A549 (cell line): ENCODE results near the gene FBXO48. TPM values are rescaled to one million over a fixed set of nuclear protein-coding genes. Genes with fewer than 3 reads are reported as not detected.

Experiments
- ATAC-seq, 2 experiments: fragments of 200-7000 bp in 1 of 2; fragments of >200 bp in 1 of 2; cut with Nextera tagmentation in 1 of 2; cut with Tn5 transposase in 1 of 2; 3 replicates each; pipeline versions ENCODE4 v1.8.0 to v1.9.1; 2018 to 2020; ENCODE audit warnings: mild to moderate bottlenecking in 1 of 2, moderate library complexity in 1 of 2
- CTCF ChIA-PET: fragments of 300-600 bp; sonication (Branson Sonifier 250); formaldehyde crosslinking; extraction: SDS; loops from one replicate; lab custom pipeline; 2021; ENCODE audit warnings: antibody characterized with exemption, inconsistent platforms; lab: Yijun Ruan, JAX
- POLR2A ChIA-PET: fragments of 350-600 bp; formaldehyde crosslinking; extraction: SDS; loops from one replicate; lab custom pipeline; 2021; ENCODE audit warnings: antibody characterized with exemption, inconsistent platforms; lab: Yijun Ruan, JAX
- DNase-seq, 2 experiments: peaks; one replicate each; pipeline versions ENCODE4 v3.0.0 to v3.0.0-alpha.2; 2011 to 2016; ENCODE audit warnings: low read depth in 1 of 2, low spot score in 1 of 2
- FAIRE-seq: peaks from 2 replicates; lab custom pipeline; 2011; peaks lifted over from hg19 to GRCh38; lab: Jason Lieb, UNC
- H3K27ac ChIP-seq, 2 experiments: fragments of >200 bp; sonication (Bioruptor Twin); formaldehyde crosslinking; 3 replicates each; pipeline ENCODE4 v1.5.1; 2016 to 2017
- H3K4me1 ChIP-seq: fragments of >200 bp; sonication (Bioruptor Twin); formaldehyde crosslinking; 3 replicates; pipeline ENCODE4 v1.6.1; 2016
- H3K4me2 ChIP-seq: fragments of >200 bp; sonication (Bioruptor Twin); formaldehyde crosslinking; 3 replicates; pipeline ENCODE4 v1.6.1; 2016
- H3K4me3 ChIP-seq: fragments of >200 bp; sonication (Bioruptor Twin); formaldehyde crosslinking; 3 replicates; pipeline ENCODE4 v1.5.1; 2016
- H3K9me3 ChIP-seq: fragments of >200 bp; sonication (Bioruptor Twin); formaldehyde crosslinking; 3 replicates; pipeline ENCODE4 v1.6.1; 2016
- CBX2 ChIP-seq: fragments of 200-600 bp; sonication (generic); IDR thresholded peaks from 2 replicates; pipeline ENCODE4 v1.6.1; 2016; ENCODE audit warnings: low read depth, mild to moderate bottlenecking, borderline replicate concordance
- CBX8 ChIP-seq: fragments of 200-600 bp; sonication (generic); IDR thresholded peaks from 2 replicates; pipeline ENCODE4 v1.6.1; 2016
- CEBPB ChIP-seq, 2 experiments: fragments of >200 bp in 1 of 2; sonication (Bioruptor Twin) in 1 of 2; formaldehyde crosslinking in 1 of 2; IDR thresholded peaks; 2 replicates each; pipeline ENCODE4 v1.6.1; 2012 to 2016
- CHD4 ChIP-seq: fragments of 200-600 bp; sonication (generic); IDR thresholded peaks from 2 replicates; pipeline ENCODE4 v1.6.1; 2016; ENCODE audit warnings: antibody characterized with exemption, mild to moderate bottlenecking, borderline replicate concordance
- E2F6 ChIP-seq: IDR thresholded peaks from 2 replicates; pipeline ENCODE4 v1.6.1; 2012; ENCODE audit warnings: low read depth, borderline replicate concordance
- EHF ChIP-seq: fragments of 250-450 bp; sonication (Bioruptor Pico); IDR thresholded peaks from 2 replicates; pipeline ENCODE4 v1.5.0; 2020; ENCODE audit warnings: mild to moderate bottlenecking
- ELK1 ChIP-seq: fragments of 150-350 bp; IDR thresholded peaks from 2 replicates; pipeline ENCODE4 v1.6.1; 2014; ENCODE audit warnings: low read depth, mild to moderate bottlenecking, low read length
- EP300 ChIP-seq, 2 experiments: fragments of >200 bp; sonication (Bioruptor Twin); formaldehyde crosslinking; IDR thresholded peaks; 2 replicates in 1 of 2; 3 replicates in 1 of 2; pipeline ENCODE4 v1.6.1; 2016 to 2017
- ESRRA ChIP-seq: fragments of 150-350 bp; IDR thresholded peaks from 2 replicates; pipeline ENCODE4 v1.6.1; 2014; ENCODE audit warnings: mild to moderate bottlenecking, low read length, borderline replicate concordance
- FOSB ChIP-seq: fragments of 250-450 bp; sonication (Bioruptor Pico); IDR thresholded peaks from 2 replicates; pipeline ENCODE4 v1.5.0; 2020; ENCODE audit warnings: mild to moderate bottlenecking, moderate library complexity
- FOSL2 ChIP-seq, 2 experiments: fragments of 450-650 bp in 1 of 2; fragments of >200 bp in 1 of 2; sonication (Bioruptor Twin) in 1 of 2; formaldehyde crosslinking; IDR thresholded peaks; 2 replicates each; pipeline versions ENCODE4 v1.5.0 to v1.6.1; 2016 to 2020; ENCODE audit warnings: mild to moderate bottlenecking in 1 of 2, moderate library complexity in 1 of 2
- GATA3 ChIP-seq: IDR thresholded peaks from 2 replicates; pipeline ENCODE4 v1.6.1; 2012; ENCODE audit warnings: borderline replicate concordance
- HDAC2 ChIP-seq: fragments of 200-600 bp; sonication (generic); IDR thresholded peaks from 2 replicates; pipeline ENCODE4 v1.6.1; 2016
- HES2 ChIP-seq: fragments of >200 bp; sonication (Bioruptor Twin); formaldehyde crosslinking; IDR thresholded peaks from 2 replicates; pipeline ENCODE4 v1.6.1; 2016
- HEYL ChIP-seq: fragments of 250-450 bp; sonication (Bioruptor Pico); IDR thresholded peaks from 2 replicates; pipeline ENCODE4 v1.8.0; 2021; ENCODE audit warnings: mild to moderate bottlenecking, moderate library complexity
- HOXA7 ChIP-seq: fragments of 250-450 bp; sonication (Bioruptor Pico); IDR thresholded peaks from 2 replicates; pipeline ENCODE4 v1.5.0; 2020; ENCODE audit warnings: mild to moderate bottlenecking, moderate library complexity
- JUN ChIP-seq, 2 experiments: fragments of >200 bp; sonication (Bioruptor Twin); formaldehyde crosslinking; IDR thresholded peaks; 2 replicates in 1 of 2; 3 replicates in 1 of 2; pipeline ENCODE4 v1.6.1; 2016 to 2017
- JUNB ChIP-seq: fragments of >200 bp; sonication (Bioruptor Twin); formaldehyde crosslinking; IDR thresholded peaks from 2 replicates; pipeline ENCODE4 v1.6.1; 2016
- MAZ ChIP-seq: fragments of 150-350 bp; IDR thresholded peaks from 2 replicates; pipeline ENCODE4 v1.6.1; 2014; ENCODE audit warnings: antibody characterized with exemption, low read depth, low read length, borderline replicate concordance
- MYC ChIP-seq: IDR thresholded peaks from 2 replicates; pipeline ENCODE4 v1.6.1; 2012; ENCODE audit warnings: mild to moderate bottlenecking, inconsistent platforms, low read length, improper control_type of control experiment, borderline replicate concordance
- NPAS2 ChIP-seq: fragments of 250-450 bp; sonication (Bioruptor Pico); IDR thresholded peaks from 2 replicates; pipeline ENCODE4 v1.8.0; 2022; ENCODE audit warnings: mild to moderate bottlenecking, moderate library complexity, borderline replicate concordance
- PHF8 ChIP-seq: fragments of 200-600 bp; sonication (generic); IDR thresholded peaks from 2 replicates; pipeline ENCODE4 v1.6.1; 2016; ENCODE audit warnings: low read depth, mild to moderate bottlenecking, antibody characterized with exemption, moderate library complexity, borderline replicate concordance
- POLR2AphosphoS2 ChIP-seq: conservative IDR thresholded peaks from 2 replicates; pipeline ENCODE4 v1.6.1; 2012; ENCODE audit warnings: low read length, improper control_type of control experiment, inconsistent platforms
- RAD21 ChIP-seq, 2 experiments: fragments of >200 bp in 1 of 2; sonication (Bioruptor Twin) in 1 of 2; formaldehyde crosslinking in 1 of 2; IDR thresholded peaks in 1 of 2; conservative IDR thresholded peaks in 1 of 2; 2 replicates in 1 of 2; 3 replicates in 1 of 2; pipeline ENCODE4 v1.6.1; 2012 to 2018; ENCODE audit warnings: inconsistent platforms in 1 of 2
- REST ChIP-seq: fragments of 200-600 bp; sonication (generic); IDR thresholded peaks from 2 replicates; pipeline ENCODE4 v1.6.1; 2016; ENCODE audit warnings: antibody characterized with exemption, mild to moderate bottlenecking, moderate library complexity
- RFX5 ChIP-seq: fragments of 450-650 bp; IDR thresholded peaks from 2 replicates; pipeline ENCODE4 v1.7.1; 2014; ENCODE audit warnings: antibody characterized with exemption, mild to moderate bottlenecking, moderate library complexity
- RNF2 ChIP-seq: fragments of 200-600 bp; sonication (generic); IDR thresholded peaks from 2 replicates; pipeline ENCODE4 v1.6.1; 2016; ENCODE audit warnings: low read depth, mild to moderate bottlenecking, antibody characterized with exemption, moderate library complexity, borderline replicate concordance
- TP53 ChIP-seq: fragments of 250-450 bp; sonication (Bioruptor Pico); IDR thresholded peaks from 2 replicates; pipeline ENCODE4 v1.5.0; 2021; ENCODE audit warnings: mild to moderate bottlenecking, moderate library complexity
- USF2 ChIP-seq: fragments of 450-650 bp; IDR thresholded peaks from 2 replicates; pipeline ENCODE4 v1.6.1; 2014; ENCODE audit warnings: antibody characterized with exemption
- ZC3H11A ChIP-seq: fragments of 450-650 bp; IDR thresholded peaks from 2 replicates; pipeline ENCODE4 v1.6.1; 2014; ENCODE audit warnings: antibody characterized with exemption, mild to moderate bottlenecking
- ZNF302 ChIP-seq: fragments of 250-450 bp; sonication (Bioruptor Pico); IDR thresholded peaks from 2 replicates; pipeline ENCODE4 v1.9.0; 2021; ENCODE audit warnings: inconsistent platforms, mild to moderate bottlenecking, moderate library complexity
- WGBS: methylation state at CpG from one replicate; pipeline ENCODE4 v1.1.6; 2017; ENCODE audit errors: missing lambda C conversion rate; 5-methylcytosine and 5-hydroxymethylcytosine counted together
- polyA plus RNA-seq, 4 experiments: library from polyadenylated mRNA; depleted of rRNA in 3 of 4; stranded (reverse); fragments of >200 nt; fragmentation: RNase III in 1 of 4; extraction: RNeasy Plus Mini Kit Qiagen cat#74134 plus additional on column Dnase treatment in 1 of 4; gene quantifications; 2 replicates in 3 of 4; 3 replicates in 1 of 4; pipeline ENCODE4 v1.2.3, GENCODE V29; 2011 to 2017

The FBXO48 gene
- polyA plus RNA-seq, 2 of the 4 experiments (the other 2 are of a cell fraction): 0.72 to 2.1 TPM

GRCh38 chr2:68512966-68513365, 45.9 kb upstream of the FBXO48 start:
- no peak overlapping the region for H3K27ac ChIP-seq
- DNase-seq (no peak), FAIRE-seq (no peak), ATAC-seq (no peak)
- CTCF ChIA-PET: interaction anchor here (0.6 to 1.2 kb wide), 2 partner anchors 33 to 83 kb away, joined by 3 read pairs; no protein-coding TSS in a partner anchor
- H3K4me1 ChIP-seq: no peaks in the 10 kb centered on the region
- POLR2A ChIA-PET: no interaction called here
- TF ChIP-seq NPAS2 (CRISPR knock-in tag) (no peak), ESRRA (no peak), HOXA7 (CRISPR knock-in tag) (no peak), RAD21 (conservative IDR thresholded peaks at IDR 0.05 in 1 of 2, IDR thresholded peaks at IDR 0.05 in 1 of 2) (no peak), RFX5 (no peak), HES2 (no peak), CHD4 (no peak), EP300 (IDR thresholded peaks at IDR 0.05) (no peak), JUN (IDR thresholded peaks at IDR 0.05) (no peak), EHF (no peak), FOSB (CRISPR knock-in tag) (no peak), CEBPB (IDR thresholded peaks at IDR 0.05) (no peak), PHF8 (no peak), CBX2 (no peak), HEYL (CRISPR knock-in tag) (no peak), MAZ (no peak), HDAC2 (no peak), REST (no peak), FOSL2 (IDR thresholded peaks at IDR 0.05) (no peak), FOSL2 (CRISPR knock-in tag; IDR thresholded peaks at IDR 0.05) (no peak)
- no peak overlapping the region for H3K4me3 ChIP-seq
- H3K9me3 ChIP-seq: no peaks in the 10 kb centered on the region
- 14% methylated on average over 1 of the region's 1 CpG for WGBS
- no peak overlapping the region for H3K4me2 ChIP-seq

GRCh38 chr2:68512326-68512725, 45.2 kb upstream of the FBXO48 start:
- Histone ChIP-seq H3K4me3 (no peak overlapping the region), H3K4me1 (no peaks in the 10 kb centered on the region), H3K27ac (no peak overlapping the region), H3K9me3 (no peaks in the 10 kb centered on the region), H3K4me2 (no peak overlapping the region)
- FAIRE-seq (no peak), ATAC-seq (no peak), DNase-seq (no peak)
- POLR2A ChIA-PET: no interaction called here
- 32% methylated on average over 3 of the region's 3 CpGs for WGBS
- CTCF ChIA-PET: interaction anchor here (0.6 to 1.2 kb wide), 2 partner anchors 83 to 202 kb away, joined by 3 read pairs; no protein-coding TSS in a partner anchor
- TF ChIP-seq MYC (no peak), CHD4 (no peak), CBX8 (no peak), TP53 (no peak), EP300 (IDR thresholded peaks at IDR 0.05) (no peak), JUNB (no peak), ELK1 (no peak), GATA3 (no peak), RNF2 (no peak), RAD21 (conservative IDR thresholded peaks at IDR 0.05 in 1 of 2, IDR thresholded peaks at IDR 0.05 in 1 of 2) (no peak), USF2 (no peak), E2F6 (no peak), CBX2 (no peak), ZC3H11A (no peak), RFX5 (no peak), POLR2AphosphoS2 (no peak), HES2 (no peak), ZNF302 (CRISPR knock-in tag) (no peak), FOSL2 (IDR thresholded peaks at IDR 0.05) (no peak), FOSL2 (CRISPR knock-in tag; IDR thresholded peaks at IDR 0.05) (no peak)
